Esophagus muscularis mucosa (tissue), 3 donors: ENCODE data around the gene ZG16.
"Not testable (repeated sequence)": the region's sequence is repeated elsewhere in the genome, so short reads cannot be mapped to it uniquely, and the experiment has no call there.

ENCODE experiments used
- POLR2A ChIP-seq: fragments of 450-650 bp; IDR thresholded peaks from one replicate; pipeline ENCODE4 v1.6.1; 2017; ENCODE audit warnings: antibody characterized with exemption, moderate library complexity, mild to moderate bottlenecking, low read depth
- TF ChIP-seq, protein P1 (sequence below), 3 experiments: fragments of 200-600 bp in 2 of 3; fragments of 450-650 bp in 1 of 3; sonication (generic) in 2 of 3; IDR thresholded peaks; one replicate each; pipeline ENCODE4 v1.5.1; 2017 to 2019; ENCODE audit warnings: antibody characterized with exemption in 3 of 3, mild to moderate bottlenecking in 2 of 3, moderate library complexity in 1 of 3

DNA sequence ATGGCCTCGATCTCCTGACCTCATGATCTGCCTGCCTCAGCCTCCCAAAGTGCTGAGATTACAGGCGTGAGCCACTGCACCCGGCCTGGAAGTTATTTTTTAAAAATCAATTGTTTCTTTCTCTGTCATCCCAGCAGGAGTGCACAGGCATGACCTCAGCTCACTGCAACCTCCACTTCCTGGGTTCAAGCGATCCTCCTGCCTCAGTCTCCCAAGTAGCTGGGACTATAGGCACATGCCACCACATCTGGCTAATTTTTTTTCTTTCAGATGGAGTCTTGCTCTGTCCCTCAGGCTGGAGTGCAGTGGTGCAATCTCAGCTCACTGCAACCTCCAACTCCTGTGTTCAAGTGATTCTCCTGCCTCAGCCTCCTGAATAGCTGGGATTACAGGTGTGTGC, 9.1 kb downstream of the ZG16 start:
- TF ChIP-seq, protein P1, sequence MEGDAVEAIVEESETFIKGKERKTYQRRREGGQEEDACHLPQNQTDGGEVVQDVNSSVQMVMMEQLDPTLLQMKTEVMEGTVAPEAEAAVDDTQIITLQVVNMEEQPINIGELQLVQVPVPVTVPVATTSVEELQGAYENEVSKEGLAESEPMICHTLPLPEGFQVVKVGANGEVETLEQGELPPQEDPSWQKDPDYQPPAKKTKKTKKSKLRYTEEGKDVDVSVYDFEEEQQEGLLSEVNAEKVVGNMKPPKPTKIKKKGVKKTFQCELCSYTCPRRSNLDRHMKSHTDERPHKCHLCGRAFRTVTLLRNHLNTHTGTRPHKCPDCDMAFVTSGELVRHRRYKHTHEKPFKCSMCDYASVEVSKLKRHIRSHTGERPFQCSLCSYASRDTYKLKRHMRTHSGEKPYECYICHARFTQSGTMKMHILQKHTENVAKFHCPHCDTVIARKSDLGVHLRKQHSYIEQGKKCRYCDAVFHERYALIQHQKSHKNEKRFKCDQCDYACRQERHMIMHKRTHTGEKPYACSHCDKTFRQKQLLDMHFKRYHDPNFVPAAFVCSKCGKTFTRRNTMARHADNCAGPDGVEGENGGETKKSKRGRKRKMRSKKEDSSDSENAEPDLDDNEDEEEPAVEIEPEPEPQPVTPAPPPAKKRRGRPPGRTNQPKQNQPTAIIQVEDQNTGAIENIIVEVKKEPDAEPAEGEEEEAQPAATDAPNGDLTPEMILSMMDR (IDR thresholded peaks at IDR 0.05): not testable (repeated sequence)
- TF ChIP-seq POLR2A: not testable (repeated sequence)
